HTR-8/SVneo (cell line): ENCODE data around the gene PMEPA1.

Source experiments
- DNase-seq: peaks from one replicate; pipeline ENCODE4 v3.0.0; 2011; ENCODE audit warnings: low spot score, mixed read lengths; ENCODE audit not compliant: insufficient read length
- FAIRE-seq: peaks from 2 replicates; lab custom pipeline; 2011; peaks lifted over from hg19 to GRCh38; lab: Jason Lieb, UNC

The PMEPA1 gene

GRCh38 chr20:57713505-57713903 lies 3.7 kb upstream of the PMEPA1 start:
- DNase-seq (no peak), FAIRE-seq (no peak)

GRCh38 chr20:57712851-57713504 lies 3.2 kb upstream of the PMEPA1 start:
- DNase-seq = no peak
- no peak for FAIRE-seq

- DNase-seq (no peak), FAIRE-seq (no peak)
These were observed 2.5 kb upstream of the PMEPA1 start for GRCh38 chr20:57712341-57712740.

- FAIRE-seq (peak; percentile 97), DNase-seq (no peak)
These were observed 2.0 kb upstream of the PMEPA1 start for GRCh38 chr20:57711826-57712225.

GRCh38 chr20:57711311-57711712 lies 1.5 kb upstream of the PMEPA1 start:
- FAIRE-seq (no peak), DNase-seq (no peak)

GRCh38 chr20:57710841-57711240 lies 1.0 kb upstream of the PMEPA1 start:
- DNase-seq (no peak), FAIRE-seq (no peak)

GRCh38 chr20:57708694-57709673 lies 831 bp downstream of the PMEPA1 start:
- FAIRE-seq (peak; percentile 94), DNase-seq (peak; percentile 50)

- DNase-seq = no peak
- FAIRE-seq = no peak
These were observed 1.7 kb downstream of the PMEPA1 start for GRCh38 chr20:57707849-57708693.

GRCh38 chr20:57707320-57707719 lies 2.5 kb downstream of the PMEPA1 start:
- FAIRE-seq (no peak), DNase-seq (no peak)

- peak; percentile 88 for FAIRE-seq
- no peak for DNase-seq
These were observed 4.5 kb downstream of the PMEPA1 start for GRCh38 chr20:57705127-57705899.

GRCh38 chr20:57704245-57704644 lies 5.6 kb downstream of the PMEPA1 start:
- no peak for DNase-seq

GRCh38 chr20:57703013-57703412 lies 6.8 kb downstream of the PMEPA1 start:
- FAIRE-seq (peak; percentile 88), DNase-seq (no peak)

More at GRCh38 chr20:57704245-57704644, 5.6 kb downstream of the PMEPA1 start:
- FAIRE-seq = no peak

GRCh38 chr20:57702521-57702920 lies 7.3 kb downstream of the PMEPA1 start:
- no peak for DNase-seq
- FAIRE-seq = no peak

GRCh38 chr20:57702091-57702490 lies 7.7 kb downstream of the PMEPA1 start:
- FAIRE-seq = peak; percentile 95
- DNase-seq = no peak

GRCh38 chr20:57701651-57702050 lies 8.2 kb downstream of the PMEPA1 start:
- DNase-seq (no peak), FAIRE-seq (no peak)

- no peak for FAIRE-seq
- no peak for DNase-seq
These were observed 8.7 kb downstream of the PMEPA1 start for GRCh38 chr20:57701090-57701489.

- DNase-seq (no peak), FAIRE-seq (no peak)
These were observed 10.4 kb downstream of the PMEPA1 start for GRCh38 chr20:57699395-57699794.

- DNase-seq = peak; percentile 65
- FAIRE-seq = no peak
These were observed 10.9 kb downstream of the PMEPA1 start for GRCh38 chr20:57698867-57699275.

- peak; percentile 100 for FAIRE-seq
- peak; percentile 100 for DNase-seq
These were observed 11.5 kb downstream of the PMEPA1 start for GRCh38 chr20:57698116-57698866.
